ENCODE results near the gene CST5. TPM values are rescaled to one million over a fixed set of nuclear protein-coding genes. Genes with fewer than 3 reads are reported as not detected.
"Not testable (repeated sequence)": the region's sequence is repeated elsewhere in the genome, so short reads cannot be mapped to it uniquely, and the experiment has no call there.

Gene CST5
- total RNA-seq, 2 experiments from 2014 or later, result not detected

DNA sequence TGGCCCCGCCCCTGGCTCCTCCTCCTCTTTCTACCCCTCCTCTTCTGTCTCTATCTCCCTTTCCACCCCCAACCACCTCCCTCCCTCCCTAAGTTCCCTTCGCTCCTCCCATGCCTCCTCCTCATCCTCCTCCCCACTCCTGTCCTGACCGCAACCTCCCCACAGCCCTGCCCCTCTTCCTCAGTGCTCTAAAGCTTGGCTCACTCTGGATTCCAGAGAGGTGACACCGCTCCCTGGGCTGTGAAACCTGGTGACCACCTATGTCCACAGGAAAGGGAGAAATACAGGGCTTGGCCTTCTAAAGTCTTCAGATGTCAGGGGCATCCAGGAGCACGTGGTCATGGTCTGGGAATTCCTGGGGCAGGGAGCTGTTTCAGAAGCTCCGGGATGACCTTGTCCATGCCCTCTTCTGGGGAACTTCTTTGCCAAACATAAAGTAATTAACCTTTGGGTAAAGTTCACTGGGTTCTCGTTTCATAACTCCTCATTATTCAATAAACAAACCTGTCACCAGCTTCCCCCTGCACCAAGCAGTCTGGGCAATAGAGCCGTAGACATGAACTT, 345 bp upstream of the CST5 start:
- intact Hi-C loops (cut with micrococcal nuclease; ENCODE audit: unreplicated experiment), result no loop called here
- ChIA-PET POLR2A (no interaction called here), CTCF (ENCODE audit: unreplicated experiment) (no interaction called here)
- H3K4me1 ChIP-seq (ENCODE audit: insufficient read depth, low read length, poor library complexity, severe bottlenecking), result peaks cover 4% of the 10 kb centered on the region
- no peaks in the 10 kb centered on the region for H3K9me2 ChIP-seq (ENCODE audit: insufficient read depth, low read length)
- H2AFZ ChIP-seq (ENCODE audit: low read length), result no peak overlapping the region
- no peak overlapping the region for H3K4me3 ChIP-seq (ENCODE audit: low read depth, low read length, poor library complexity, severe bottlenecking)
- no TSS peak for BruUV-seq (replicated peaks)
- no peaks in the 10 kb centered on the region for H3K36me3 ChIP-seq (ENCODE audit: insufficient read depth, low read length)
- no peaks in the 10 kb centered on the region for H3K79me2 ChIP-seq (ENCODE audit: insufficient read depth, low read depth, low read length)
- no peak overlapping the region for H3K27ac ChIP-seq (ENCODE audit: low read depth, low read length, poor library complexity, severe bottlenecking)
- no peak overlapping the region for H3K4me2 ChIP-seq (ENCODE audit: low read length)
- no peak for TF ChIP-seq EZH2phosphoT487 (IDR thresholded peaks at IDR 0.05; ENCODE audit: borderline replicate concordance, low read depth, low read length)
- TF ChIP-seq, protein P1, sequence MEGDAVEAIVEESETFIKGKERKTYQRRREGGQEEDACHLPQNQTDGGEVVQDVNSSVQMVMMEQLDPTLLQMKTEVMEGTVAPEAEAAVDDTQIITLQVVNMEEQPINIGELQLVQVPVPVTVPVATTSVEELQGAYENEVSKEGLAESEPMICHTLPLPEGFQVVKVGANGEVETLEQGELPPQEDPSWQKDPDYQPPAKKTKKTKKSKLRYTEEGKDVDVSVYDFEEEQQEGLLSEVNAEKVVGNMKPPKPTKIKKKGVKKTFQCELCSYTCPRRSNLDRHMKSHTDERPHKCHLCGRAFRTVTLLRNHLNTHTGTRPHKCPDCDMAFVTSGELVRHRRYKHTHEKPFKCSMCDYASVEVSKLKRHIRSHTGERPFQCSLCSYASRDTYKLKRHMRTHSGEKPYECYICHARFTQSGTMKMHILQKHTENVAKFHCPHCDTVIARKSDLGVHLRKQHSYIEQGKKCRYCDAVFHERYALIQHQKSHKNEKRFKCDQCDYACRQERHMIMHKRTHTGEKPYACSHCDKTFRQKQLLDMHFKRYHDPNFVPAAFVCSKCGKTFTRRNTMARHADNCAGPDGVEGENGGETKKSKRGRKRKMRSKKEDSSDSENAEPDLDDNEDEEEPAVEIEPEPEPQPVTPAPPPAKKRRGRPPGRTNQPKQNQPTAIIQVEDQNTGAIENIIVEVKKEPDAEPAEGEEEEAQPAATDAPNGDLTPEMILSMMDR (conservative IDR thresholded peaks at IDR 0.05; ENCODE audit: low read length), result no peak
- no peaks in the 10 kb centered on the region for H4K20me1 ChIP-seq (ENCODE audit: insufficient read depth, low read length)
- no peak for DNase-seq (ENCODE audit: low spot score)
- H3K9me3 ChIP-seq (ENCODE audit: low read length), result no peaks in the 10 kb centered on the region

DNA sequence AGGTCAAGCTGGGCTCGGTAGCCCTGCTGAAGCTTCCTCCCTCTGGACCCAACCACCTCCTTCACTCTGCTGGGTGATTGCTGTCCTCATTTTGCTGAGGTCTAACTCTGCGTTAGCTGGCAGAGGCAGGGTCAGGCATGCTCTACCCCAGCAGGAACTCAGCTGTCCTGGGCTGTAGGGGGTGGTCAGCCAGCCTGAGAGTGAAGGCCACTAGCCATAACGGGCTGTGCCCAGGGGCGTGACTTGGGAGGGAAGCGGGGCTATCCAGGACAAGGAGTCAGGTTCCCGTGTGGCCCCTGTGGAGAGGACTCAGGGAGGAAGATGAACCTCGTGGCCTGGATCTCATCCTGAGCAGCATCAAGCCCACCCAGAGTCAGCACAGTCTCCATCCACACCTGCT, 761 bp downstream of the CST5 start:
- Histone ChIP-seq H3K9me3 (ENCODE audit: low read length) (no peaks in the 10 kb centered on the region), H3K4me3 (ENCODE audit: low read depth, low read length, poor library complexity, severe bottlenecking) (no peak overlapping the region), H3K27ac (ENCODE audit: low read depth, low read length, poor library complexity, severe bottlenecking) (no peak overlapping the region), H3K9me2 (ENCODE audit: insufficient read depth, low read length) (no peaks in the 10 kb centered on the region), H4K20me1 (ENCODE audit: insufficient read depth, low read length) (no peaks in the 10 kb centered on the region), H3K4me1 (ENCODE audit: insufficient read depth, low read length, poor library complexity, severe bottlenecking) (peaks cover 11% of the 10 kb centered on the region), H3K4me2 (ENCODE audit: low read length) (no peak overlapping the region), H3K36me3 (ENCODE audit: insufficient read depth, low read length) (no peaks in the 10 kb centered on the region), H3K79me2 (ENCODE audit: insufficient read depth, low read depth, low read length) (no peaks in the 10 kb centered on the region), H2AFZ (ENCODE audit: low read length) (no peak overlapping the region)
- TF ChIP-seq EZH2phosphoT487 (IDR thresholded peaks at IDR 0.05; ENCODE audit: borderline replicate concordance, low read depth, low read length), result no peak
- TF ChIP-seq, protein P1 (conservative IDR thresholded peaks at IDR 0.05; ENCODE audit: low read length), result no peak
- no TSS peak for BruUV-seq (replicated peaks)
- no peak for DNase-seq (ENCODE audit: low spot score)
- CTCF ChIA-PET (ENCODE audit: unreplicated experiment), result no interaction called here
- POLR2A ChIA-PET, result no interaction called here
- intact Hi-C loops (cut with micrococcal nuclease; ENCODE audit: unreplicated experiment), result no loop called here

DNA sequence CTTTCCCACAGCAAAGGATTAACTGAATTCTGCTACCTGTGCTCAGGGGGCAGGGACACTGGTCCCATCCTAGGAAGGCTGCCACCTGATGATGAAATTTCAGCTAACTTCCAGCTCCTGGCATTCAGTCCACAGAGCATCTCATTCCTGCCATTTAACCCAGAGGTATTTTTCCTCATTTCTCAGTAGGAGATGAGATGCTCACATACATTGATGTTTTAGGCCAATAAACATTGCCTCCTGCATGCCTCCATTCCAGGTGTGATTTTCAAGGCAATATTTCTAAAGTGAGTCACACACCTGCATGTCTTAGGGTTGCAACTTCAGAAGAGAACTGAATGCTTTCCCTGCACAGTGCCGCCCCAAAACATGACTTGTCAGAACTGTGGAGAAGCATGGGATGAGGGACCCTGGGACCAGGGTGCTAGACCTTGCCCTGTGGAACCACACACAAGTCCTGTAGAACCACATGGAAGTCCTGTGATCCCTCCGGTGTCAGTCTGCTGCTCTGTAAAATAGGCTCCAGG, 1.5 kb downstream of the CST5 start:
- H4K20me1 ChIP-seq (ENCODE audit: insufficient read depth, low read length); H3K27ac ChIP-seq (ENCODE audit: low read depth, low read length, poor library complexity, severe bottlenecking); H3K9me2 ChIP-seq (ENCODE audit: insufficient read depth, low read length); H3K79me2 ChIP-seq (ENCODE audit: insufficient read depth, low read depth, low read length); H2AFZ ChIP-seq (ENCODE audit: low read length); BruUV-seq (replicated peaks); POLR2A ChIA-PET; H3K4me3 ChIP-seq (ENCODE audit: low read depth, low read length, poor library complexity, severe bottlenecking); H3K4me2 ChIP-seq (ENCODE audit: low read length); intact Hi-C loops (cut with micrococcal nuclease; ENCODE audit: unreplicated experiment); CTCF ChIA-PET (ENCODE audit: unreplicated experiment); H3K9me3 ChIP-seq (ENCODE audit: low read length); H3K36me3 ChIP-seq (ENCODE audit: insufficient read depth, low read length); DNase-seq (ENCODE audit: low spot score): not testable (repeated sequence)
- peaks cover 11% of the 10 kb centered on the region for H3K4me1 ChIP-seq (ENCODE audit: insufficient read depth, low read length, poor library complexity, severe bottlenecking)

Measured in OCI-LY7 (cell line).